Activated naive CD4-positive, alpha-beta T cell (primary cell): ENCODE results near the gene ZNF275.
"Not testable (repeated sequence)": the region's sequence is repeated elsewhere in the genome, so short reads cannot be mapped to it uniquely, and the experiment has no call there.

ENCODE experiments used
- DNase-seq, 4 experiments: peaks; one replicate each; lab custom pipeline; 2025; lab: John Stamatoyannopoulos, UW

The ZNF275 gene

DNA sequence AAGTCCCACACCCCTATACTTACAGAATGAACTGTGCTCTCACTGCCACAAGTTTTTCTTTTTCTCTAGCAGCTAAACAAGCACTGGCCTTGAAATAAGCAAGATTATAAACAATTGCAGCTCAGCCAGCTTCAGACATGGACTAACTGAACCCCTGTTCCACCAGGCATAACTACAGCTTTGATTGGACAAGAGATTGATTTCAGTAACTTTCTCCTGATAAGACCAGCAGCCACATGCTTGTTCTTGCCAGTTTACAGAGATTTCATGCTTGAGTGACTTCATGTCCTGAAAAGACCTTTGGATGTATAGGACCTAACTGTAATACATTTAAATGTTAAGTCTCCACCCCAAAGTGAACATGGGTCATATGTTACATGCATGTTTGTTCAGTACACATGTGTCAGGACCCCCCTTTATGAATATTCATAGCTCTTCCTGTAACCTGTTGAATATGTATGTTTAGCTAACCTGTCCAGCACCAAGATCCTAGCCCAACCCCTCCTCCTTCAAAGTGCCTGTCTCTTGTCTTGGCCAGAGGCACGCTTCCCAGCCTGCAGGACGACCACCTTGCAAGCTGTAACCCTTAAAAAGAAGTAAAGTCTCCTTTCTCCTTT is 27.9 kb downstream of the ZNF275 start:
- no peak for DNase-seq

- DNase-seq, result no peak
Observed at GRCh38 chrX:153365670-153366069, 31.7 kb downstream of the ZNF275 start.

DNA sequence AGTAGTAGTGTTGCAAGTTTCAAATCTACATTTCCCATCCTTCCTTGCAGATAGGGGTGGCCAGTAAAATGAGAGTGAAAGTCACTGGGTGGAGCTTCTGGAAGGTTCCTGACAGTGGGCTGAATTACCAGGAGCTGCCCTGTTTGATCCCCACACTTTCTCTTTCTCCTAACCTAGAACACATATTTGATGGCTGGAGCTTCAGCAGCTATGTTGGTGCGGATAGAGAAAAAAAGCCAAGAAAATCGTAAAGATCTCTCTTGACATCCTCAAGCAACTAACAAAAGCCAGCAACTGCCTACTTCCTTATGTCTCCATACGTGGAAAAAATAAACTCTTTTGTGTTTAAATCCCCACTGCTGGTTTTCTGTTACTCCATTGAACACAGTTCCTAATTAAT is 32.2 kb downstream of the ZNF275 start:
- DNase-seq, result no peak

DNA sequence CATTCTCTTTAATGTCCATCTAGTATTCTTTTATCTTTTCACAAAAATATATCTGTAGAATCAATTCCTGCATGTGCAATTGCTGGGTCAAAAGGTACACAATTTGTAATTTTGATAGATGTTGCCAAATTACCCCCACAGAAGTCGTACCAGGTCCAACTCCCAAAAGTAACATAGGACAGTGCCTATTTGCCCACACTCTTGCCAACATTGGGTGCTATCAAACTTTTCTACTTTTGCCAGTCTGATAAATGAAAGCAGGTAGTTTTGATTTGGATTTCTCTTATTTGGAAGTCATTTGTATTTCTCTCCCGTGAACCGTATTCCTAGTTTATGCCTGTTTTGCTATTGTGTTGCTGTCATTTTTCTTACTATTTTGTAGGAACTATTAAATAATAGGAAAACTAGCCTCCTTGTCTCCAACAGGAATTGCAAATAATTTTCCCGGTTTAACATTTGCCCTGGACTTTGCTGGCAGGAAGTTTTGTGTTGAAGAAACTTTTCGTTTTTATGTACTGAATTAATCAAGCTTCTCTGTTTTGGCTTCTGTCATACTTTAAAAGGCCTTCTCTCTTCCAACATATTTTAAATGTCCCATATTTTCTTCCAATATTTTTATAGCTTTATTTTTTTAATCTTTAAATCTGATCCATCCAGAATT is 33.1 kb downstream of the ZNF275 start:
- DNase-seq, result no peak

DNA sequence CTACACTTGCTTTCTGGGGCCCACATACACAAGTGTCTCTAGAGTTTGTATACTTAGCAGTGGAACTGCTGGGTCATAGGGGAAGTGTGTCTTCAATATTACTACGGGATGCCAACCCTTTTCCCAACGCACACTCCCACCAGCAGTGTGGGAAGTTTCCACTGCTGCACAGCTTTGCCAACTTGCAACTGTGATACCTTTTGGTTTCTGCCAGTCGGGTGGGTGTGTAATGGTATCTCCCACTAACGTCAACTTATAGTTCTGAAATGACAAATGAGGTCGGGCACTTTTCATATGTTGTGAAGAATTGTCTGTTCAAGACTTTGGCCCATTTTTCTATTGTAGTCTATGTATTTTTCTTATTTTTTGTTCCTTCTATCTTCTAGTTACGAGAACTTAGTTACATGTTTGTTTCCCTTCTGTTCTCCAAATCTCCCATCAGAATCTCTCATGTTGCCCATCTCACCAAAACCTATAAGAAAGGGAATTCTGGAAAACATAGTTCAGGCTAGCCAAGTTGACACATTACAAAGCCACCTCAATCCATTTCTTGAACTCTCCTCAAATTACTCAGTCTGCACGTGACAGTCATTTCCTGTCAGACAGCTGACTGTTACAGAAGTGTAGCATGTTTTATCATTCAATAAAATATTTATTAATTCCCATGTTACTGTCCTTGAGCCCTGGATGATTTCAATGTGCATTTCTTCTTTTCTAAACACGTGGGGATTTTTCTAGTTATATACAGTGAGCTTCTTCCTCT is 36.5 kb downstream of the ZNF275 start:
- no peak for DNase-seq

DNA sequence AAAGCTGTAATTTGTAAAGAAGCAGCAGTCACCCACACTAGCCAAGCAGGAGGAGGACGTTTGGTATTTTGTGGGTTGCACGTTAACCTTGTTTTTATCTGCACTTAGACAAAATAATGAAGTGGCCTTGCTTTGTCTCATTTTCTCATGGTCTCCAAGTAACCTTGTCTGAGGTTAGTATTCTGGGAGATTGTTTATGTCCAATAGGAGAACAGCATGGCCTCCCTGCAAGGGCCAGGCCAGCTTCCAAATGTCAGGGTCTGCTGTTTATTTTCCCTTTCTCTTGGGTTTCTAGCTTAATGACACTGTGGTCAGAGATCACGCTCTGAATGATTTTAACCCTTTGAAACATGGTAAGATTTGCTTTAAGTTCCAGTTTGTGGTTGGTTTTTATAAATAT is 37.3 kb downstream of the ZNF275 start:
- DNase-seq, result no peak

GRCh38 chrX:153372949-153373348 is 39.0 kb downstream of the ZNF275 start:
- no peak for DNase-seq

DNA sequence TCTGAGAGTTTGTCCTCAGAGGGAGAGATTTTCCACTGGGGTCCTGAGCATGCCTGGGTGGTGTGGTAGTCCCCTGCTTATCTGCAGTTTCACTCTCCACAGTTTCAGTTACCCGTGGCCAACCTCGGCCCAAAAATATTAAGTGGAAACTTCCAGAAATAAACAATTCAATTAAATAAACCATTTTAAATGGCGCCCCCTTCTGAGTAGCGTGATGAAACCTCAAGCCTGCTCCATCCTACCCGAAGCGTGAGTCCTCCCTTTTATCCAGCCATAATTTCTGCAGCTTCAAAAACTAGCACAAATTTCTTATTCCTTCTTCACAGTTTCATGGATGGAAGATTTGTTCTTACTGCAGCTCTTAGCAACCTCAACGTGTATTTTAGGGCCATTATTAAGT is 40.5 kb downstream of the ZNF275 start:
- no peak for DNase-seq

GRCh38 chrX:153375571-153375970 is 41.6 kb downstream of the ZNF275 start:
- no peak for DNase-seq

DNA sequence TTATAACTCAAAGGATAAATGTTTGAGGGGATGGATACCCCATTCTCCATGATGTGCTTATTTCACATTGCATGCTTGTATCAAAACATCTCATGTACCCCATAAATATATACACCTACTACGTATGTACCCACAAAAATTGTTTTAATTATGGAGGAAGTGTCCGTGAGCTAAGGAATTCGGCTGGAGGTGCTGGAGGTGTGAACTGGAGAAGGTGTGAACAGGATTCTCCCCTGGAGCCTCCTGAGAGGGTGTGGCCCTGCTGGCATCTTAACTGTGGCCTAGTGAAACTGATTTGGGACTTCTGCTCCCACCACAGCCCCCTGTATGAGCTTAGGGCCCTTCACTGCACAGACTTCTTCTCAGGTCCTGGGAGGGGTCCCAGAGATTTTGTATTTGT is 43.8 kb downstream of the ZNF275 start:
- no peak for DNase-seq

GRCh38 chrX:153378607-153379006 is 44.7 kb downstream of the ZNF275 start:
- no peak for DNase-seq

DNA sequence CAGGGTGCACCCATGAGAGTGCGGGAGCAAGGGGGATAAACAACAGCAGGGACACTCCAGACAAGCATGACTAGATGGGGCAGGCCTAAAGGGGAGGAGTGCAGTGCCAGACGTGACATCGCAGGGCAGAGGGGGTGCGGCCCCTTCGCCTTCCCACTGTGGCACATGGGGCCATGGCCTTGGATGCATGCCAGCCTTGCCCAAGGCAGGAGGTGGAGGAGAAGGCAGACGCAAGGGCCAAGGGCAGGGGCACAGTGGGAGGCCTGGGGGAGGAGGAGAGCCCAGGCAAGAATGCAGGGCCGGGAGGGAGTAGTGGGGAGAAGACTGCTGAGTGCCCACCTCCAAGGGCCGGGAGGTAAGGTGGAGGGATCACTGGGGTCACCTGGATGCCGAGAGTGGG is 45.6 kb downstream of the ZNF275 start:
- DNase-seq, result no peak

DNA sequence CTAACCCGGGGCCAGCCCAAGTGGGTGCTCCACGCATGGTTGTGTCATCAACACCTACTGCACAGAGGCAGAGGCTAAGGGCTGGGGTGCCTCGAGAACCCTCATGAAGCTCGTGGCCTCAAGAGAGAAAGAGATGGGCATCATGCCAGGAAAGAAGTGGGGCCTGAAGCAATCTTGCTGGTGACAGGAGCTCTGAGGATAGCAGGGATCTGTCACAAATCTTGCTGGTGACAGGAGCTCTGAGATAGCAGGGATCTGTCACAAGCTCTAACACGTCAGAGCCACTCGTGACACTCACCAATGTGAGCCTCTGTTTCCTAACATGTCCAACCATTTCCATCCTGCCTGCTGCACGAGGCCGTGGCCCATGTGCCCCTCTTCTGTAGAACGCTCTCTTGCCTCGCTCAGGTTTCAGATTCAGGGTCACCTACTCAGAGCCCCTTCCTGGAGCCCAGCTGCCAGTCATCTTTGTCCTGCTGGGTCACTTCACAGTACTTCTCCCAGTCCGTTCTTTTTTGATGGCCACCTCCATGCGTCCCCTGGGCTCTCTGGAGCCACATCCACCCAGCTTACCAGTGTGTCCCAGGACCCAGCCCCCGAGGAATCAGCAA is 46.1 kb downstream of the ZNF275 start:
- DNase-seq, result no peak

DNA sequence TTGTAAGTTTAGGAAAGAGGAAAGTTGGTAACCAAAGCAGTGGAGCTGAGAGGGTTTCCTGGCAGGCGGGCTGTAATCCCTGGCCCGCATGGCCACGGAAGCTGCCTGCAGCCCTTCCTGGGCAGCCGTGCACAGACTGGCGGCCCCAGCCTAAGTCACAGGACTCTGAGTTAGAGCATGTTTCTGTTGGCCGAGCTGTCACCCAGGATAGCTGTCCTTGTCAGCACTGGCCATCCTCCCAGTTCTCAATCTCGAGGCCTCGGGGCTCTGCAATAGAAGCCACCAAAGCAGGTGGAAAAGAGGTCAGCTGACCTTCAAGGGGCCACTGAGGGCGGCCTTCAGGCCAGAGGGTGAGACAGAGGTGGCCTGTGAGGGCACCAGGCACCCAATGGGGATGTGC is 46.7 kb downstream of the ZNF275 start:
- no peak for DNase-seq

GRCh38 chrX:153381684-153382532 is 48.0 kb downstream of the ZNF275 start:
- DNase-seq, result no peak

GRCh38 chrX:153382563-153383482 is 48.9 kb downstream of the ZNF275 start:
- DNase-seq, result no peak

DNA sequence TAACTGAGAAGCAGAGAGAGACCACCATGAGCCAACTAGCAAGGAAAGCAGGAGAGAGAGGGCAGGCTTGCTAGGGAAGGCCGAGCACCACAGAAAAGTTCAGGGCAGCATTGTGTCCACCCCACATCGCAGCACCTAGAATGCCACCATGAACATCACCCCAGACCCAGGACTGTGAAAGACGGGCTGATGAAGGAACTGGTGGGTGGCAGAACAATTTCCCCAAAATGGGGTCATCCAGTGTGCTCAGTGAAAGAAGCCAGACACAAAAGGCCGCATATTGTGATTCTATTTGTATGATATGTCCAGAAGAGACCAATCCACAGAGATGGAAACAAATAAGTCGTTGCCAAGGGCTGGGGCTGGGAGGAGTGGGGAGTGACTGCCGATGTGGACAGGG is 50.4 kb downstream of the ZNF275 start:
- no peak for DNase-seq

GRCh38 chrX:153384973-153385372 is 51.0 kb downstream of the ZNF275 start:
- not testable (repeated sequence) for DNase-seq

- no peak for DNase-seq
Observed at GRCh38 chrX:153386097-153386496, 52.1 kb downstream of the ZNF275 start.

DNA sequence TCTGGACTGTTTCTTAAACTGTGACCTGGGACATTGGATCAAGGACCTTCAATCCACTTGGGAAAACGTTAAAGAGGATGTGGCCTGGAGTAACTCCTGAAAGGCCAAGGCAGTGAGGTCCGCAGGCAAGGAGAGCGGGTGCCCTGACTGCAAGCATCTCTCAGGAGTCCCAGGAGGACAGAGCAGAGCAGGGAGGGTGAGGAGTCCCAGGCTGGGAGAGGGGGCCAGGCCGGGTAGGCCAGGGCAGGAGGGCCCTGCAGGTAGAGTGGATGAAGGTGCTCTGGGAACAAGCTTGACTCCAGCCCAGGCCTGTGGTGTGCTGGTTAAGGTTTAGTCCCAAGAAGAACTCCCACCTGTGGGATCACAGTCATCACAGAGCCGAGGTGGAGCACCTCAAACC is 53.4 kb downstream of the ZNF275 start:
- no peak for DNase-seq
